Esophagus squamous epithelium (tissue), 5 donors: ENCODE results near the gene PXK. TPM values are rescaled to one million over a fixed set of nuclear protein-coding genes. Genes with fewer than 3 reads are reported as not detected.

Source experiments
- DNase-seq: peaks from one replicate; lab custom pipeline; 2025; lab: John Stamatoyannopoulos, UW
- H3K27ac ChIP-seq, 4 donors: fragments of 200-600 bp; sonication (generic); one replicate each; pipeline ENCODE4 v1.5.1; 2016 to 2019; ENCODE audit warnings: mild to moderate bottlenecking in 1 of 4
- H3K27me3 ChIP-seq, 4 donors: fragments of 200-600 bp; sonication (generic); 1 replicate in 3 of 4; 2 replicates in 1 of 4; pipeline versions ENCODE4 v1.5.1 to v1.6.0; 2017 to 2021; ENCODE audit warnings: antibody characterized with exemption in 1 of 4
- H3K36me3 ChIP-seq, 3 donors: fragments of 200-600 bp; sonication (generic); one replicate each; pipeline ENCODE4 v1.5.1; 2016 to 2019
- H3K4me1 ChIP-seq, 3 donors: fragments of 200-600 bp; sonication (generic); one replicate each; pipeline ENCODE4 v1.5.1; 2017 to 2019
- H3K4me3 ChIP-seq, 4 donors: fragments of 200-600 bp; sonication (generic); 1 replicate in 3 of 4; 2 replicates in 1 of 4; pipeline ENCODE4 v1.5.1; 2016 to 2019; ENCODE audit warnings: mild to moderate bottlenecking in 2 of 4, moderate library complexity in 1 of 4
- H3K9me3 ChIP-seq, 3 donors: fragments of 200-600 bp; sonication (generic); one replicate each; pipeline ENCODE4 v1.5.1; 2016 to 2019
- CTCF ChIP-seq, 6 experiments: fragments of 450-650 bp in 4 of 6; fragments of 200-600 bp in 2 of 6; sonication (generic) in 2 of 6; IDR thresholded peaks; one replicate each; pipeline ENCODE4 v1.5.1; 2016 to 2019; ENCODE audit warnings: antibody characterized with exemption in 6 of 6, mild to moderate bottlenecking in 4 of 6, moderate library complexity in 4 of 6
- POLR2A ChIP-seq, 4 donors: fragments of 450-650 bp; IDR thresholded peaks; one replicate each; pipeline ENCODE4 v1.6.1; 2017; ENCODE audit warnings: antibody characterized with exemption in 4 of 4, mild to moderate bottlenecking in 4 of 4, moderate library complexity in 3 of 4
- WGBS, 2 donors: methylation state at CpG; one replicate each; pipeline ENCODE4 v1.1.5; 2018; 5-methylcytosine and 5-hydroxymethylcytosine counted together
- intact Hi-C: fragments of 100-400 bp; cut with DNase I; formaldehyde crosslinking; loops from one replicate; pipeline ENCODE4 v1.15.0; 2022
- total RNA-seq, 4 donors: library from RNA; depleted of rRNA; stranded (reverse); fragments of >200 nt; gene quantifications; one replicate each; pipeline ENCODE4 v1.1.0, GENCODE V29; 2016
- donor health status: DM: yes; HTN: yes; CAD: no.

The PXK gene
- total RNA-seq, 4 donors from 2014 or later, result 6.5 to 25.9 (median 12.2) TPM

DNA sequence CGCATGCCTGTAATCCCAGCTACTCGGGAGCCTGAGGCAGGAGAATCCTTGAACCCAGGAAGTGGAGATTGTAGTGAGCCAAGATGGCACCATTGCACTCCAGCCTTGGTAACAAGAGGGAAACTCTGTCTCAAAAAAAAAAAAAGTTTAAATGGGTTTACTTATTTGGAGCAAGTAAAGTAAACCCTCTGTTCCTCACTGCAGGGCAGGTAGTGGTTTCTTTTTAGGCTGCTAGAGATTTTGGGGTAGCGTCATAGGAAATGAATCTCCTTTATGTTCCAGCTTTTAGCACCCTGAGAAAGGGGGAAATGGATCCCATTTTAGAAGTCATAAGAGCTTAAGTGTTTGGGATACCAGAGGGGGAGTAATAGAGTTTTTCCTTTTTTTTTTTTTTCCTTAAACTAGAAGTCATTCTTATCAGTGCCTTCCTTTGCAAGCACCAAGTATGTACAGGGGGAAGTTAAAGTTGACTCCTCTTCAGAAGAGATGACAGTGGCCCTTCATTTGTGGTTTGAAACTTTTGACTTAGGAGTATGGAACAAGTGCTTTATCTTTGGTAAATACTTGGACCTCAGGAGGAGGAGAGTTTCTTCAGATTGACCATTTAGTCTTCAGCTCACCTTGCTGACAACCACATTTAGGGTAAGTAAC lies 8.0 kb downstream of the PXK start:
- no peak for DNase-seq
- Histone ChIP-seq H3K27me3 (no peaks in the 10 kb centered on the region), H3K4me1 (peaks cover 0 to 14% (median 1%) of the 10 kb centered on the region in 3 donors), H3K4me3 (no peak overlapping the region), H3K36me3 (peaks cover 0 to 17% (median 0%) of the 10 kb centered on the region in 3 donors), H3K9me3 (no peaks in the 10 kb centered on the region), H3K27ac (no peak overlapping the region)
- 93 to 96% methylated on average over 1 to 3 of the region's 3 CpGs for WGBS, 2 donors
- no peak for TF ChIP-seq POLR2A (IDR thresholded peaks at IDR 0.05)
- no peak for TF ChIP-seq CTCF (IDR thresholded peaks at IDR 0.05)
- intact Hi-C loops, result no loop called here

DNA sequence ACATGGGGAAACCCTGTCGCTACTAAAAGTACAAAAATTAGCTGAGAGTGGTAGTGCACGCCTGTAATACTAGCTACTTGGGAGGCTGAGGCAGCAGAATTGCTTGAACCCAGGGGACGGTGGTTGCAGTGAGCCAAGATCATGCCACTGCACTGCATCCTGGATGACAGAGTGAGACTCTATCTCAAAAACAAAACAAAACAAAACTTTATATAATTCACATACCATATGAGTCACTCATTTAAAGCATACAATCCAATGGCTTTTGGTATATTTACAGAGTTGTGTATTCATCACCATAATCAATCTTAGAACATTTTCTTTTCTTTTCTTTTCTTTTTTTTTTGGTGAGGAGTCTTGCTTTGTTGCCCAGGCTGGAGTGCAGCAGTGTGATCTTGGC lies 8.7 kb downstream of the PXK start:
- H3K4me3 ChIP-seq, result no peak overlapping the region
- 86 to 96% methylated on average over 3 of the region's 3 CpGs for WGBS, 2 donors
- H3K4me1 ChIP-seq, result peaks cover 0 to 13% (median 0%) of the 10 kb centered on the region in 3 donors
- no peak for TF ChIP-seq POLR2A (IDR thresholded peaks at IDR 0.05)
- no peak for TF ChIP-seq CTCF (IDR thresholded peaks at IDR 0.05)
- peaks cover 0 to 17% (median 0%) of the 10 kb centered on the region in 3 donors for H3K36me3 ChIP-seq
- no peaks in the 10 kb centered on the region for H3K27me3 ChIP-seq
- H3K9me3 ChIP-seq, result no peaks in the 10 kb centered on the region
- no peak overlapping the region for H3K27ac ChIP-seq
- intact Hi-C loops, result no loop called here
- DNase-seq, result no peak

GRCh38 chr3:58342676-58343075 lies 10.0 kb downstream of the PXK start:
- 86 to 94% methylated on average over 5 of the region's 5 CpGs for WGBS, 2 donors
- H3K27ac ChIP-seq, result no peak overlapping the region
- no peak overlapping the region for H3K4me3 ChIP-seq
- TF ChIP-seq POLR2A (IDR thresholded peaks at IDR 0.05) (no peak), CTCF (IDR thresholded peaks at IDR 0.05) (no peak)
- H3K36me3 ChIP-seq, result peaks cover 0 to 17% (median 0%) of the 10 kb centered on the region in 3 donors
- DNase-seq, result no peak
- no peaks in the 10 kb centered on the region for H3K9me3 ChIP-seq
- intact Hi-C loops, result no loop called here
- H3K27me3 ChIP-seq, result no peaks in the 10 kb centered on the region
- H3K4me1 ChIP-seq, result peaks cover 0 to 10% (median 0%) of the 10 kb centered on the region in 3 donors

DNA sequence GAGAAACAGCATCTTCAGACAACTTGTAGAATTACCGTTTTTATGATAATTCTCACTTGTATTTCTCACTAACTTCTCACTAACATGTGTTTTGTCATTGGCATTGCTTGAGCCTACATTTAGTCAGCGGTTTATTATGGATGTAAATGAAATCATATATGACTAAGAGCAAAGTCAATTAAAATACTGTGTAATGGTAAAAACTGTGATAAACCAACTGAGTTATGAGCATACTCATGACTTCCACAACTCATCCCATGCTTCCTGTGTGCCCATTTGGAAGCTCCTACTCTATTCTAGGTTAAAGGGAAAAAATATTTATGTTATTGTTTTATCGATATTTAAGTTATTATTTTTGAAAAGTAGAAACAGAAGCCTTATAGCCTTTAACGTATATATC lies 12.8 kb downstream of the PXK start:
- TF ChIP-seq POLR2A (IDR thresholded peaks at IDR 0.05), result no peak
- no peak for TF ChIP-seq CTCF (IDR thresholded peaks at IDR 0.05)
- H3K4me1 ChIP-seq, result peaks cover 4 to 23% (median 8%) of the 10 kb centered on the region in 3 donors
- H3K27me3 ChIP-seq, result no peaks in the 10 kb centered on the region
- 86 to 89% methylated on average over 4 of the region's 4 CpGs for WGBS, 2 donors
- intact Hi-C loops, result no loop called here
- H3K4me3 ChIP-seq, result no peak overlapping the region
- DNase-seq, result no peak
- no peak overlapping the region for H3K27ac ChIP-seq
- no peaks in the 10 kb centered on the region for H3K9me3 ChIP-seq
- H3K36me3 ChIP-seq, result peaks cover 0 to 11% (median 0%) of the 10 kb centered on the region in 3 donors

DNA sequence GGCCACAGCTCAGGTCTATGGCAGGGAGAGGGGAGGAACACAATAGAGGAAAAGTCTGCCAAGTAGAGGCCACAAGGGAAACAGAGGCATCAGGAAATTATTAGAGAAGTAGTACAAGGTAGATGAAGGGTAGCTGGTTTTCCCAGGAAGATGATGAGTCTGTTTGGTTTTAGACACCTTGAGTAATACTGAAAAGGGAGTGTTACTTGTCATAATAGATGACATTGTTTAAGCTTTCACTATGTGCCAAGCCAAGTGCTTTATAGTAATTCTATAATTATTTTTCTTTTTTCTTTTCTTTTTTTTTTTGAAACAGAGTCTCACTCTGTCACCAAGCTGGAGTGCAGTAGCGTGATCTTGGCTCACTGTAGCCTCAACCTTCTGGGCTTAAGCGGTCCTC lies 13.7 kb downstream of the PXK start:
- Histone ChIP-seq H3K4me3 (no peak overlapping the region), H3K27me3 (no peaks in the 10 kb centered on the region), H3K36me3 (peaks cover 0 to 7% (median 0%) of the 10 kb centered on the region in 3 donors), H3K27ac (no peak overlapping the region), H3K9me3 (no peaks in the 10 kb centered on the region), H3K4me1 (peaks cover 8 to 28% (median 12%) of the 10 kb centered on the region in 3 donors)
- no peak for TF ChIP-seq POLR2A (IDR thresholded peaks at IDR 0.05)
- no peak for TF ChIP-seq CTCF (IDR thresholded peaks at IDR 0.05)
- intact Hi-C loops, result no loop called here
- 81 to 83% methylated on average over 2 of the region's 2 CpGs for WGBS, 2 donors
- no peak for DNase-seq
